Fibroblast of lung (primary cell): ENCODE measurements around the gene SFSWAP. TPM values are rescaled to one million over a fixed set of nuclear protein-coding genes. Genes with fewer than 3 reads are reported as not detected.

ENCODE experiments used
- DNase-seq, 2 donors: peaks; one replicate each; pipeline versions ENCODE4 v3.0.0 to v3.0.0-alpha.2; 2010; ENCODE audit warnings: low read depth in 2 of 2
- H2AFZ ChIP-seq: 2 replicates; pipeline ENCODE4 v1.5.1; 2012; ENCODE audit warnings: low read length, control low read depth, inconsistent platforms
- H3K27ac ChIP-seq: 2 replicates; pipeline ENCODE4 v1.5.1; 2011; ENCODE audit warnings: low read length, control low read depth; ENCODE audit not compliant: insufficient read depth
- H3K27me3 ChIP-seq: 2 replicates; pipeline ENCODE4 v1.5.1; 2011; ENCODE audit warnings: mild to moderate bottlenecking, low read length; ENCODE audit not compliant: control insufficient read depth, insufficient read depth
- H3K36me3 ChIP-seq: 2 replicates; pipeline ENCODE4 v1.5.1; 2011; ENCODE audit warnings: low read length; ENCODE audit not compliant: control insufficient read depth, insufficient read depth
- H3K4me1 ChIP-seq: 2 replicates; pipeline ENCODE4 v1.5.1; 2011; ENCODE audit warnings: low read length; ENCODE audit not compliant: control insufficient read depth, insufficient read depth; ENCODE audit errors: extremely low read depth
- H3K4me2 ChIP-seq: 2 replicates; pipeline ENCODE4 v1.5.1; 2011; ENCODE audit warnings: low read length, control low read depth; ENCODE audit not compliant: insufficient read depth; ENCODE audit errors: extremely low read depth
- H3K4me3 ChIP-seq, 4 experiments: fragments of 200-600 bp in 1 of 4; sonication (generic) in 1 of 4; replicated peaks in 1 of 4; 2 replicates each; pipeline ENCODE4 v1.5.1; 2011 to 2016; ENCODE audit warnings: low read length in 4 of 4, low read depth in 3 of 4, mild to moderate bottlenecking in 3 of 4, control low read depth in 2 of 4, inconsistent platforms in 1 of 4, mixed read lengths in 1 of 4; ENCODE audit not compliant: insufficient read depth in 1 of 4; ENCODE audit errors: control extremely low read depth in 1 of 4
- H3K79me2 ChIP-seq: 2 replicates; pipeline ENCODE4 v1.5.1; 2012; ENCODE audit warnings: mild to moderate bottlenecking, low read length, inconsistent platforms; ENCODE audit not compliant: control insufficient read depth, insufficient read depth
- H3K9ac ChIP-seq: 2 replicates; pipeline ENCODE4 v1.5.1; 2011; ENCODE audit warnings: mild to moderate bottlenecking, low read length, control low read depth; ENCODE audit not compliant: insufficient read depth
- H3K9me3 ChIP-seq: 2 replicates; pipeline ENCODE4 v1.5.1; 2012; ENCODE audit warnings: low read depth, low read length; ENCODE audit not compliant: control insufficient read depth, insufficient read depth
- H4K20me1 ChIP-seq: 2 replicates; pipeline ENCODE4 v1.5.1; 2011; ENCODE audit warnings: low read length; ENCODE audit not compliant: control insufficient read depth, insufficient read depth; ENCODE audit errors: extremely low read depth
- EZH2 ChIP-seq: IDR thresholded peaks from 2 replicates; pipeline ENCODE4 v1.5.1; 2012; ENCODE audit warnings: low read length, control low read depth, mild to moderate bottlenecking; ENCODE audit errors: missing control alignments
- polyA plus RNA-seq, 2 donors: library from polyadenylated mRNA; depleted of rRNA in 1 of 2; stranded (reverse) in 1 of 2; unstranded in 1 of 2; fragments of >200 nt; gene quantifications; 2 replicates each; pipeline ENCODE4 v1.2.1, GENCODE V29; 2011 to 2012; ENCODE audit warnings: missing spikeins in 1 of 2
- total RNA-seq: library from RNA; depleted of rRNA; stranded (reverse); fragments of >200 nt; gene quantifications from 2 replicates; pipeline ENCODE4 v1.2.1, GENCODE V29; 2014
- TF ChIP-seq, protein P1 (sequence below), 2 donors: IDR thresholded peaks in 1 of 2; conservative IDR thresholded peaks in 1 of 2; 1 replicate in 1 of 2; 2 replicates in 1 of 2; pipeline ENCODE4 v1.5.1; 2011 to 2012; ENCODE audit warnings: low read length in 2 of 2, control low read depth in 1 of 2, inconsistent platforms in 1 of 2, low read depth in 1 of 2, mild to moderate bottlenecking in 1 of 2

SFSWAP gene
- total and polyA plus RNA-seq, 2 donors (not counting 1 experiment from before 2014, with no cell fraction given) = 9.9 to 23.3 TPM

GRCh38 chr12:131692431-131692830 lies 18.5 kb upstream of the SFSWAP start:
- H3K9me3 ChIP-seq = no peaks in the 10 kb centered on the region
- H3K4me1 ChIP-seq = no peaks in the 10 kb centered on the region
- no peak overlapping the region for H3K9ac ChIP-seq
- no peak overlapping the region for H3K27ac ChIP-seq
- H3K36me3 ChIP-seq = no peaks in the 10 kb centered on the region
- TF ChIP-seq EZH2 = no peak
- TF ChIP-seq, protein P1, sequence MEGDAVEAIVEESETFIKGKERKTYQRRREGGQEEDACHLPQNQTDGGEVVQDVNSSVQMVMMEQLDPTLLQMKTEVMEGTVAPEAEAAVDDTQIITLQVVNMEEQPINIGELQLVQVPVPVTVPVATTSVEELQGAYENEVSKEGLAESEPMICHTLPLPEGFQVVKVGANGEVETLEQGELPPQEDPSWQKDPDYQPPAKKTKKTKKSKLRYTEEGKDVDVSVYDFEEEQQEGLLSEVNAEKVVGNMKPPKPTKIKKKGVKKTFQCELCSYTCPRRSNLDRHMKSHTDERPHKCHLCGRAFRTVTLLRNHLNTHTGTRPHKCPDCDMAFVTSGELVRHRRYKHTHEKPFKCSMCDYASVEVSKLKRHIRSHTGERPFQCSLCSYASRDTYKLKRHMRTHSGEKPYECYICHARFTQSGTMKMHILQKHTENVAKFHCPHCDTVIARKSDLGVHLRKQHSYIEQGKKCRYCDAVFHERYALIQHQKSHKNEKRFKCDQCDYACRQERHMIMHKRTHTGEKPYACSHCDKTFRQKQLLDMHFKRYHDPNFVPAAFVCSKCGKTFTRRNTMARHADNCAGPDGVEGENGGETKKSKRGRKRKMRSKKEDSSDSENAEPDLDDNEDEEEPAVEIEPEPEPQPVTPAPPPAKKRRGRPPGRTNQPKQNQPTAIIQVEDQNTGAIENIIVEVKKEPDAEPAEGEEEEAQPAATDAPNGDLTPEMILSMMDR (conservative IDR thresholded peaks at IDR 0.05 in 1 of 2, IDR thresholded peaks at IDR 0.05 in 1 of 2; ENCODE audit: low read depth in 1 of 2, low read length in 2 of 2) = no peak
- no peaks in the 10 kb centered on the region for H4K20me1 ChIP-seq
- DNase-seq = no peak
- no peak overlapping the region for H3K4me3 ChIP-seq
- H2AFZ ChIP-seq = no peak overlapping the region
- H3K79me2 ChIP-seq = no peaks in the 10 kb centered on the region
- no peak overlapping the region for H3K4me2 ChIP-seq
- H3K27me3 ChIP-seq = no peaks in the 10 kb centered on the region

- H3K36me3 ChIP-seq = no peaks in the 10 kb centered on the region
- no peaks in the 10 kb centered on the region for H3K9me3 ChIP-seq
- H3K27me3 ChIP-seq = no peaks in the 10 kb centered on the region
- no peak overlapping the region for H3K27ac ChIP-seq
- no peaks in the 10 kb centered on the region for H3K4me1 ChIP-seq
- H2AFZ ChIP-seq = no peak overlapping the region
- no peaks in the 10 kb centered on the region for H3K79me2 ChIP-seq
- no peaks in the 10 kb centered on the region for H4K20me1 ChIP-seq
- no peak overlapping the region for H3K4me2 ChIP-seq
- DNase-seq = no peak
- TF ChIP-seq, protein P1 (conservative IDR thresholded peaks at IDR 0.05 in 1 of 2, IDR thresholded peaks at IDR 0.05 in 1 of 2; ENCODE audit: low read depth in 1 of 2, low read length in 2 of 2) = no peak
- TF ChIP-seq EZH2 = no peak
- H3K9ac ChIP-seq = no peak overlapping the region
- H3K4me3 ChIP-seq = no peak overlapping the region
Measured at GRCh38 chr12:131693149-131693548, 17.7 kb upstream of the SFSWAP start.

- Histone ChIP-seq H3K4me3 (no peak overlapping the region), H3K9ac (no peak overlapping the region), H3K27me3 (no peaks in the 10 kb centered on the region), H3K27ac (no peak overlapping the region), H3K36me3 (no peaks in the 10 kb centered on the region), H3K4me2 (no peak overlapping the region), H4K20me1 (no peaks in the 10 kb centered on the region), H3K4me1 (no peaks in the 10 kb centered on the region), H3K79me2 (no peaks in the 10 kb centered on the region), H2AFZ (no peak overlapping the region), H3K9me3 (no peaks in the 10 kb centered on the region)
- no peak for DNase-seq
- TF ChIP-seq EZH2 = no peak
- TF ChIP-seq, protein P1 (conservative IDR thresholded peaks at IDR 0.05 in 1 of 2, IDR thresholded peaks at IDR 0.05 in 1 of 2; ENCODE audit: low read depth in 1 of 2, low read length in 2 of 2) = no peak
Measured at GRCh38 chr12:131694116-131694838, 16.6 kb upstream of the SFSWAP start.
